ENCODE measurements around the gene GTF2H4.

The GTF2H4 gene

GRCh38 chr6:30955367-30956042 lies 47.5 kb downstream of the GTF2H4 start:
- DNase-seq (ENCODE audit: low read depth) = peak; percentile 37

- no peak for DNase-seq (ENCODE audit: low read depth)
These were observed 49.7 kb downstream of the GTF2H4 start for GRCh38 chr6:30957716-30958115.

GRCh38 chr6:30960907-30961673 lies 53.1 kb downstream of the GTF2H4 start:
- DNase-seq (ENCODE audit: low read depth) = no peak

DNA sequence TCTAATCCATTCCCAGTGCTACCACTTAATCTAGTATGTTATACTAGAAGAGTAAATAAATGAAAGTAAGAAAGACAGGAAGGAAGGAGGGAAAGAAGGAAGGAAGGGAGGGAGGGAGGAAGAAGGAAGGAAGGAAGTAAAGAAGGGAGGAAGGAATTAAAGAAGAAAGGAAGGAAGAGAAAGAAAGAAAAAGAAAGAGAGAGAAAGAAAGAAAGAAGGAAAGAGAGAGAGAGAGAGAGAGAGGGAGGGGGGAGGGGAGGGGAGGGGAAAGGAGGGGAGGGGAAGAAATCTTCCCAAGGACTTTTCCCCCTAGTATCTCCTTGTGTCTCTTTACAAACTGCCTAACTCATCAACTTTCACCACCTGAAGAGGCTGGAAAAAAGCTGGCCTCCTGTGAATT lies 54.7 kb downstream of the GTF2H4 start:
- no peak for DNase-seq (ENCODE audit: low read depth)

- no peak for DNase-seq (ENCODE audit: low read depth)
These were observed 55.6 kb downstream of the GTF2H4 start for GRCh38 chr6:30963641-30964040.
